ENCODE measurements around the gene CPNE8. TPM values are rescaled to one million over a fixed set of nuclear protein-coding genes. Genes with fewer than 3 reads are reported as not detected.
A peak's percentile ranks its signal among the peaks of the same experiment; 100 is the strongest.

The CPNE8 gene
- total RNA-seq, 6 experiments from 2014 or later: 8.6 to 21.1 (median 16.3) TPM

GRCh38 chr12:38728894-38729293, 176.5 kb downstream of the CPNE8 start:
- H3K36me3 ChIP-seq: no peaks in the 10 kb centered on the region
- H3K27ac ChIP-seq: no peak overlapping the region
- H3K27me3 ChIP-seq: no peaks in the 10 kb centered on the region
- no peak overlapping the region for H3K4me3 ChIP-seq
- H3K4me1 ChIP-seq: no peaks in the 10 kb centered on the region
- no peak for DNase-seq
- no peaks in the 10 kb centered on the region for H3K9me3 ChIP-seq
- no peak for TF ChIP-seq POLR2A (IDR thresholded peaks at IDR 0.05)
- no peak for TF ChIP-seq CTCF (IDR thresholded peaks at IDR 0.05)
- 100% methylated on average over 1 of the region's 1 CpG for WGBS (ENCODE audit: insufficient coverage, low coverage, low lambda C conversion rate, missing lambda C conversion rate)
- intact Hi-C loops (cut with DNase I): no loop called here
- ATAC-seq: no peak

GRCh38 chr12:38721611-38722252, 183.7 kb downstream of the CPNE8 start:
- TF ChIP-seq CTCF (IDR thresholded peaks at IDR 0.05) (no peak), POLR2A (IDR thresholded peaks at IDR 0.05) (no peak)
- WGBS (ENCODE audit: insufficient coverage, low coverage, low lambda C conversion rate, missing lambda C conversion rate): 90% methylated on average over 2 of the region's 10 CpGs
- H3K4me1 ChIP-seq: no peaks in the 10 kb centered on the region
- H3K36me3 ChIP-seq: peaks cover 0 to 5% (median 0%) of the 10 kb centered on the region in 4 donors
- no peak overlapping the region for H3K27ac ChIP-seq
- no peak overlapping the region for H3K4me3 ChIP-seq
- no peak for ATAC-seq
- H3K27me3 ChIP-seq: no peaks in the 10 kb centered on the region
- DNase-seq: no peak
- intact Hi-C loops (cut with DNase I): no loop called here
- no peaks in the 10 kb centered on the region for H3K9me3 ChIP-seq

GRCh38 chr12:38720661-38721060, 184.7 kb downstream of the CPNE8 start:
- Histone ChIP-seq H3K4me1 (no peaks in the 10 kb centered on the region), H3K27me3 (no peaks in the 10 kb centered on the region), H3K4me3 (no peak overlapping the region), H3K9me3 (no peaks in the 10 kb centered on the region), H3K27ac (no peak overlapping the region), H3K36me3 (peaks cover 0 to 5% (median 0%) of the 10 kb centered on the region in 4 donors)
- TF ChIP-seq CTCF (IDR thresholded peaks at IDR 0.05) (no peak), POLR2A (IDR thresholded peaks at IDR 0.05) (no peak)
- WGBS (ENCODE audit: insufficient coverage, low coverage, low lambda C conversion rate, missing lambda C conversion rate): 92% methylated on average over 3 of the region's 9 CpGs
- ATAC-seq: peak in 1 of 4 donors; percentile 14
- intact Hi-C loops (cut with DNase I): no loop called here
- no peak for DNase-seq

GRCh38 chr12:38713294-38713693, 192.1 kb downstream of the CPNE8 start:
- H3K36me3 ChIP-seq: no peaks in the 10 kb centered on the region
- no peak for TF ChIP-seq CTCF (IDR thresholded peaks at IDR 0.05)
- no peak for TF ChIP-seq POLR2A (IDR thresholded peaks at IDR 0.05)

More at GRCh38 chr12:38713294-38713693, 192.1 kb downstream of the CPNE8 start:
- no peak for DNase-seq
- Histone ChIP-seq H3K9me3 (no peaks in the 10 kb centered on the region), H3K27ac (no peak overlapping the region), H3K27me3 (no peaks in the 10 kb centered on the region), H3K4me1 (no peaks in the 10 kb centered on the region), H3K4me3 (no peak overlapping the region)
- intact Hi-C loops (cut with DNase I): no loop called here
- ATAC-seq: no peak
- 83% methylated on average over 6 of the region's 6 CpGs for WGBS (ENCODE audit: insufficient coverage, low coverage, low lambda C conversion rate, missing lambda C conversion rate)
